ENCODE data around the gene COL12A1. TPM values are rescaled to one million over a fixed set of nuclear protein-coding genes. Genes with fewer than 3 reads are reported as not detected.

The COL12A1 gene
- total RNA-seq, 3 donors from 2014 or later (not counting 1 experiment from before 2014, with no cell fraction given): 0.25 TPM; not detected in 2

DNA sequence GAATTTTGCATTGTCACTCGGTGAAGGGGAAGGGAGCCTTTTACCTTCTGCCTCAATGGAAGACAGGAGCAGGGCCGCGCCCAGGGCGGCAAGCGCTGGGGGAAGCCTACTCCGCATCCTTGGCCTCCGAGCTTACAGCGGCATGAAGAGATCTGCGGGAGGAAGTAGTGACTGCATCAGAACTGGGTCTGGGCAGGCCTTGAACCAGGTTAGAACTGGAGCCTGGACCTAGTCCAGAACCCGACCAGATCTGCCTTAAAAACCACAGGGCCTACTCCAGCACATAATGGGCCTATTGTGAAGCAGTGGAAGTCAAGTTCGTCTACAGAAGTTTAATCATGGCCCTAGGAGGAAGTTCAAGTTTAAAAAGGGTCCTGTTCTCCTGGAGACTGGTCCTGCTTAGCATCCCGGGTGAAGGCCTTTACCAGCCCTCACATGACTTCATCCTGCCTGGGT lies 3.1 kb downstream of the COL12A1 start:
- ATAC-seq (no peak), DNase-seq (no peak)
- WGBS (ENCODE audit: insufficient coverage): 27% methylated on average over 12 of the region's 12 CpGs
- Mint-ChIP-seq H3K36me3 (no peaks in the 10 kb centered on the region), H3K27ac (no peak overlapping the region), H3K9me3 (no peaks in the 10 kb centered on the region), H3K4me1 (peaks cover 21 to 40% of the 10 kb centered on the region in 2 donors), H3K4me3 (no peak overlapping the region), H3K27me3 (ENCODE audit: low read depth in 2 of 2) (peaks cover 57 to 65% of the 10 kb centered on the region in 2 donors)
- H3K9me3 ChIP-seq (ENCODE audit: control insufficient read depth, insufficient read depth, low read length): no peaks in the 10 kb centered on the region
- no peak overlapping the region for H3K27ac ChIP-seq (ENCODE audit: low read length)
- H3K4me1 ChIP-seq (ENCODE audit: control insufficient read depth, insufficient read depth, low read length): peaks cover 35% of the 10 kb centered on the region
- peaks cover 47% of the 10 kb centered on the region for H3K27me3 ChIP-seq (ENCODE audit: control insufficient read depth, insufficient read depth, low read length)
- no peaks in the 10 kb centered on the region for H3K36me3 ChIP-seq (ENCODE audit: control insufficient read depth, insufficient read depth, low read length)
- H3K4me3 ChIP-seq (ENCODE audit: low read length): no peak overlapping the region
- TF ChIP-seq CTCF (IDR thresholded peaks at IDR 0.05): no peak
- intact Hi-C loops (cut with micrococcal nuclease): no loop called here

GRCh38 chr6:75201901-75202672 lies 3.8 kb downstream of the COL12A1 start:
- H3K4me3 ChIP-seq (ENCODE audit: low read length): no peak overlapping the region
- no peak for ATAC-seq
- no peaks in the 10 kb centered on the region for H3K9me3 ChIP-seq (ENCODE audit: control insufficient read depth, insufficient read depth, low read length)
- WGBS (ENCODE audit: insufficient coverage): 7% methylated on average over 46 of the region's 46 CpGs
- intact Hi-C loops (cut with micrococcal nuclease): no loop called here
- no peaks in the 10 kb centered on the region for H3K9me3 Mint-ChIP-seq
- peaks cover 15 to 33% of the 10 kb centered on the region in 2 donors for H3K4me1 Mint-ChIP-seq
- H3K4me1 ChIP-seq (ENCODE audit: control insufficient read depth, insufficient read depth, low read length): peaks cover 29% of the 10 kb centered on the region
- TF ChIP-seq CTCF (IDR thresholded peaks at IDR 0.05): no peak
- DNase-seq: peak in 1 of 2 donors; percentile 13
- no peak overlapping the region for H3K27ac ChIP-seq (ENCODE audit: low read length)
- no peak overlapping the region for H3K4me3 Mint-ChIP-seq
- H3K36me3 Mint-ChIP-seq: no peaks in the 10 kb centered on the region
- H3K27me3 Mint-ChIP-seq (ENCODE audit: low read depth in 2 of 2): peaks cover 51 to 59% of the 10 kb centered on the region in 2 donors
- no peak overlapping the region for H3K27ac Mint-ChIP-seq
- H3K27me3 ChIP-seq (ENCODE audit: control insufficient read depth, insufficient read depth, low read length): peaks cover 45% of the 10 kb centered on the region
- H3K36me3 ChIP-seq (ENCODE audit: control insufficient read depth, insufficient read depth, low read length): no peaks in the 10 kb centered on the region

DNA sequence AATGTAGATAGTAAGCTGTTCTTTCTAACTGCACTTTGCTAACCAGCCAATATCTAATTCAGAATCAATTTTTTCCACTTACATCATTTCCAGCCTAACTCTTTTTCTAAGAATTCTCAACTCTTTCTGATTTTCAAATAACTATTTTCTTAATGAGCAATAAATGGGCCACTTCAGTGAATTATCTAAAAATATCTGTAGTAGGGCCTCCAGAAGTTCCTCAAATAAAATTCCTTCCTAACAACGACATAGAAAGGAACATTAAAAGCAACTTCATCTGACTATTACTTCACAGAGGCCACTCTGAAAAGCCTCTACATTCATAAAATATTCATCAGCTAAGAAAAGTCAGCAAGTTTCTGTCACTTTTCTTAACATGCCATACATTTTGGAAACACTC lies 4.8 kb downstream of the COL12A1 start:
- no peak for ATAC-seq

More for the DNA sequence above, 4.8 kb downstream of the COL12A1 start:
- Histone ChIP-seq H3K9me3 (ENCODE audit: control insufficient read depth, insufficient read depth, low read length) (no peaks in the 10 kb centered on the region), H3K4me1 (ENCODE audit: control insufficient read depth, insufficient read depth, low read length) (peaks cover 20% of the 10 kb centered on the region), H3K27me3 (ENCODE audit: control insufficient read depth, insufficient read depth, low read length) (peaks cover 35% of the 10 kb centered on the region), H3K4me3 (ENCODE audit: low read length) (no peak overlapping the region), H3K27ac (ENCODE audit: low read length) (no peak overlapping the region), H3K36me3 (ENCODE audit: control insufficient read depth, insufficient read depth, low read length) (no peaks in the 10 kb centered on the region)
- Mint-ChIP-seq H3K4me3 (no peak overlapping the region), H3K9me3 (no peaks in the 10 kb centered on the region), H3K4me1 (peaks cover 7 to 24% of the 10 kb centered on the region in 2 donors), H3K27ac (no peak overlapping the region), H3K36me3 (no peaks in the 10 kb centered on the region), H3K27me3 (ENCODE audit: low read depth in 2 of 2) (peaks cover 43 to 51% of the 10 kb centered on the region in 2 donors)
- intact Hi-C loops (cut with micrococcal nuclease): no loop called here
- DNase-seq: no peak
- no peak for TF ChIP-seq CTCF (IDR thresholded peaks at IDR 0.05)
- 25% methylated on average over 1 of the region's 1 CpG for whole genome bisulfite sequencing (ENCODE audit: insufficient coverage)
